Muscle layer of duodenum (tissue), 2 donors: ENCODE data around the gene BATF.
A peak's percentile ranks its signal among the peaks of the same experiment; 100 is the strongest.
"Not testable (repeated sequence)": the region's sequence is repeated elsewhere in the genome, so short reads cannot be mapped to it uniquely, and the experiment has no call there.

Experiments
- H3K27ac ChIP-seq: one replicate; pipeline ENCODE4 v1.7.0; 2013; ENCODE audit warnings: mild to moderate bottlenecking, low read length
- H3K27me3 ChIP-seq: one replicate; pipeline ENCODE4 v1.7.0; 2013; ENCODE audit warnings: low read depth, mild to moderate bottlenecking, control low read depth, low read length
- H3K36me3 ChIP-seq, 2 donors: one replicate each; pipeline ENCODE4 v1.7.0; 2013; ENCODE audit warnings: low read length in 2 of 2, control low read depth in 1 of 2, mild to moderate bottlenecking in 1 of 2; ENCODE audit not compliant: insufficient read depth in 2 of 2, control insufficient read depth in 1 of 2
- H3K4me1 ChIP-seq, 2 donors: one replicate each; pipeline ENCODE4 v1.7.0; 2013; ENCODE audit warnings: low read length in 2 of 2, mild to moderate bottlenecking in 2 of 2, control low read depth in 1 of 2, moderate library complexity in 1 of 2; ENCODE audit not compliant: insufficient read depth in 2 of 2, control insufficient read depth in 1 of 2
- H3K4me3 ChIP-seq, 2 donors: one replicate each; pipeline ENCODE4 v1.7.0; 2013; ENCODE audit warnings: low read length in 2 of 2, low read depth in 1 of 2, mild to moderate bottlenecking in 1 of 2
- H3K9me3 ChIP-seq, 2 donors: one replicate each; pipeline ENCODE4 v1.7.0; 2013; ENCODE audit warnings: low read length in 2 of 2, control low read depth in 1 of 2, mild to moderate bottlenecking in 1 of 2; ENCODE audit not compliant: control insufficient read depth in 1 of 2
- donor health status: healthy.

Gene BATF, protein sequence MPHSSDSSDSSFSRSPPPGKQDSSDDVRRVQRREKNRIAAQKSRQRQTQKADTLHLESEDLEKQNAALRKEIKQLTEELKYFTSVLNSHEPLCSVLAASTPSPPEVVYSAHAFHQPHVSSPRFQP

DNA sequence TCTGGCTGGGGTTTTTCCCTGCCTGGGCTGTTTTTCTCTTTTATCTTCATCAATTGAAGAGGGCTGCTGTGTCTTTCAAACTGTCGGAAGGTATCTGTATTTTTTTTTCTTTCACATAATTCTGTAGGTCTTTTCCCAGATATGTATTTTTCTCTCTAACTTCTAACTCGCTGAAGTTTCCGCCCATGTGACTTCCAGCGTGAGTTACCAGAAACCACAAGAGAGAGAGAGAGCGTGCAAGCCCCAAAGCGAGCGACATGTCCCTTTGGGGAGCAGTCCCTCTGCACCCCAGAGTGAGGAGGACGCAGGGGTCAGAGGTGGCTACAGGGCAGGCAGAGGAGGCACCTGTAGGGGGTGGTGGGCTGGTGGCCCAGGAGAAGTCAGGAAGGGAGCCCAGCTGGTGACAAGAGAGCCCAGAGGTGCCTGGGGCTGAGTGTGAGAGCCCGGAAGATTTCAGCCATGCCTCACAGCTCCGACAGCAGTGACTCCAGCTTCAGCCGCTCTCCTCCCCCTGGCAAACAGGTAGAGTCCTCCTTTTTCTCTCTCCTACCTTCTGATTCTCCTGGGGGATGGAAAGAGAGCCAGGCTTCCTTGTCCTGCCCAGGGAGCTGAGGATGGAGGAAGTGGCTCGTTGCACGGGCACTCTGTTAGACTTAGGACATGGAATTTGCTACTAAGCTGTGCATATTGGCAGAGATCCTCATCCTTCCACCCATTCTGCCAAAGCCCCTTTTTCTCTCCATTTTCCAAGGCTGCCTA is at the start of gene BATF:
Gene BATF, plus strand, starts transcription at position 246 of the 759 bp plus-strand sequence. Its CDS starts 214 bp downstream, at position 460.
- Histone ChIP-seq H3K27me3 (no peaks in the 10 kb centered on the region), H3K9me3 (no peaks in the 10 kb centered on the region), H3K36me3 (no peaks in the 10 kb centered on the region), H3K4me1 (no peaks in the 10 kb centered on the region), H3K4me3 (peak within 1 kb of the TSS; percentile 42 to 49), H3K27ac (peak within 1 kb of the TSS; percentile 62)

DNA sequence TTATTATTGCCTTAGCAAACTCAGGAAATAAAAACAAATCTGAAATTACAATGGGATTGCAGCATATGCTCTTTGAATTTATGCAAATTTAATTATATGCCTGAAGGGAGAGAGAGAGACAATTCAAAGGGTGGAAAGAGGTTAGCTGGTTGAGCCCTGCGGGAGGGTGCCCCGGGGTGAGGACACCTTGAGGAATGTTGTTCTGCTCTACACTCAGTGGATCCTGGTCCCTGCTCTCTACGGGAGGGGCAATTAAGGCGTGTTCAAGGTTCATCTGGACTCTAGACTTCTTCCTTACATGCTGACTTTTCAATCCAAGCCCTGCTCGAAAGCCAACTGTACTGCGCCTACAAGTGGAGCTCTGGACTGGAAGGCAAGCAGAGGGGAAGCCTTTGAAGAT is 48.1 kb upstream of the BATF start:
- not testable (repeated sequence) for H3K27me3 ChIP-seq, H3K4me3 ChIP-seq, H3K27ac ChIP-seq, H3K9me3 ChIP-seq
- Histone ChIP-seq H3K36me3 (peaks cover 29 to 40% of the 10 kb centered on the region in 2 donors), H3K4me1 (peaks cover 0 to 17% of the 10 kb centered on the region in 2 donors)

DNA sequence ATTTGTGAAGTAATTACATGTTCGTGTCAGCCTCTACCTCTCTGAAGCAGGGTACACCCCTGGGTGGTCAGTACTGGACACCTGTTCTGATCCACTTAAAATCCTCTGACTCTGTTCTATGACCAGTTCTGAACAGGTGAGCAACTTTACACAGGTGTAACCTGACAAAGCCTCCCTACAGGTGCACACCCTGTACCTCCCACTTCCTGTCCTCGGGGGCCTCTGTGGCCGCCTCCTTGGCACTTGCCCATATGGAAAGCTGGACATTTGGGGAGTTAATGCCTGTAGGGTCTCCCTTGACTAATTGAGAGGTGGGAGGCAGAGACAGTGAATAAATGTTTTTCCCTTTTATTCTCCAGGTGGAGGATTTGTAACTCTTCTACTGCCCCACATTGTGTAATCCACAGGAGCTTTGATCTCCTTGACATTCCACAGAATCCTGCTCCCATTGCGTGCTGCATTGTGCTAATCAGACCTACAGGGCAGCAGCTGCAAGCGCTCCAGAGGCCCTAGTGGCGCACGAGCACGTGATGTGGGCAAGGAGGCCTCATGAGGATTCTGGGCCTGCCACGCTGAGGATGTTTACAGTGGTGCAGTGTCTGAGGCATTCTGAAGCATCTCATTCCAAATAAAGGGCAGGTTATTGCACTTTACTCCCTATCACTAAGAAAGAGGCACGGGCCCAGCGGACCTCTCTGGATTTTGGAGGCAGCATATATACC is 45.8 kb upstream of the BATF start:
- H3K4me3 ChIP-seq = no peak overlapping the region

DNA sequence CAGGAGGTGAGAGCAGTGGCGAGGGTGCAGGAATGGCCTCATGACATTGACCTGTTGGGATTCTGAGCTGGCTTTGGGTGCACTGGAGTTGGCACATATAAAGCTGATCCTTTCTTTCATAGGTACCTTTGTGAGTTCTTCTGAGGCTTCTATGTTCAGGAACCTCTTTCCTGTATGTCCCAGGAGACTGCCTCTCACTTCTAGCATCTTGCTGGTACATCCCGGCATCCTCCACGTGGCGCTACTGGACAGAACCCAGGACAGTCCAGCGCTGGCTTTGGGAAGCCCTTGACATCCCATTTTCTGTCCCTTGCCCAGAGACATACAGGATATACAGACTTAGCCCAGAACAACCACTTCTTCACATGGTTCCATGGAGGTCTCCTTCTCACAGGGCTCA is 44.4 kb upstream of the BATF start:
- Histone ChIP-seq H3K27ac (no peak overlapping the region), H3K4me1 (peaks cover 0 to 13% of the 10 kb centered on the region in 2 donors), H3K9me3 (no peaks in the 10 kb centered on the region)

More for the DNA sequence above, 45.8 kb upstream of the BATF start:
- H3K4me1 ChIP-seq = peaks cover 0 to 13% of the 10 kb centered on the region in 2 donors
- peaks cover 16 to 18% of the 10 kb centered on the region in 2 donors for H3K36me3 ChIP-seq
- H3K27ac ChIP-seq = no peak overlapping the region
- no peaks in the 10 kb centered on the region for H3K27me3 ChIP-seq
- no peaks in the 10 kb centered on the region for H3K9me3 ChIP-seq

DNA sequence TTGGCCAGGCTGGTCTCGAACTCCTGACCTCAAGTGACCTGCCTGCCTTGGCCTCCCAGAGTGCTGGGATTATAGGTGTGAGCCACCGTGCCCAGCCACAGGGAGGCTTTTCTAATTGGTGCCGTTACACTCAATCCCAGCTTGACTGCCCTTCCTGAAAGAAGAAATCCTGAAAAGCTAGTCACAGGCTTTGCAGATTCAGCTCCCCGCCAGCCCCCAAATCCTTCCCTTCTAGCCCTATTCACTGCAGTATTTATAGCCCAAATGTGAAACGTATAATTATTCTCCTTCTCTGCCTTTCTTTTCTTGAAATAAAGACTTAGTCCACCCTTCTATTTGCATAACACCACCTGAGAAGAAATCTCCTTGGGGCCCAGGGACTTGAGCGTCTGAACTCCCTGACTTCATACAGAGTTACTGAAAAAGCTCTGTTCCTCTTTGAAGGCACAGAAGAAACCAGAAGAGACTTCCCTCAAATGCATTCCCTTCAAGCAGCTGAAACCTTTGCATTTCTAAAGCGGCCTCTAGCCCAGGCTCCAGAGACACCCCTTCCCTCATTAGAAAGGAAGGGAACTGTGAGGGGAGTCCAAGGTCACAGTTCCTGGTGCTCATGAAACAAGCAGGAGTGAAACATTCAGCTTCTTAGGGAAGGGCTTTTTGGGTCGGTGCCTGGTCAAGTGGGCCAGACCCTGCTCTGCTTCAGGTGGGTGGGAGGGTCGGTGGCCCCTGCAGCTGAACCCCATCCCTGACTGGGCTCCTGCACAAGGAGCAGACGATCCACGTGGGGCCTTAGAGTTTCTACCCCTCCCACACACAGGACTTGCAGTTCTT is 42.3 kb upstream of the BATF start:
- no peaks in the 10 kb centered on the region for H3K9me3 ChIP-seq

More for the DNA sequence above, 44.4 kb upstream of the BATF start:
- H3K4me3 ChIP-seq = no peak overlapping the region
- H3K36me3 ChIP-seq = peaks cover 2 to 9% of the 10 kb centered on the region in 2 donors
- H3K27me3 ChIP-seq = no peaks in the 10 kb centered on the region

DNA sequence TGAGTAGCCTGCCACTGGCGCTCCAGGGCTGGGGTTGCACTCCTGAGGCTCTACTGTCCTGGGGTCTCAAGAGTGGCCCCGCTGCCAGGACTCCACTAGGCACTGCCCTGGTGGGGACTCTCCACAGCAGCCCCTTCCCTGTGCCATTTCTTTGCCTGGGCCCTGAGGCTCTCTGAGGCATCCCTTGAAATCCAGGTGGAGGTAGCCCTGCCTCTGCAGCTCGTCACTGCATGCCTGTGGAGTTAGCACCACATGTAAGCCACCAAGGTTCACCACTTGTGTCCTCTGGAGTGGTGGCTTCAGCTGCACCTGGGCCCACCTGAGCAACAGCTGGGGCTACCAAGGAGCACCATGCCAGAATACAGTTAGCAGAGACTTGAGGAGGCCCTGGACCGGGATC is 39.9 kb upstream of the BATF start:
- Histone ChIP-seq H3K27me3 (no peaks in the 10 kb centered on the region), H3K9me3 (no peaks in the 10 kb centered on the region), H3K4me3 (no peak overlapping the region), H3K36me3 (no peaks in the 10 kb centered on the region), H3K4me1 (peaks cover 0 to 4% of the 10 kb centered on the region in 2 donors), H3K27ac (no peak overlapping the region)

More for the DNA sequence above, 42.3 kb upstream of the BATF start:
- peaks cover 0 to 13% of the 10 kb centered on the region in 2 donors for H3K4me1 ChIP-seq
- peaks cover 0 to 9% of the 10 kb centered on the region in 2 donors for H3K36me3 ChIP-seq
- H3K27me3 ChIP-seq = no peaks in the 10 kb centered on the region
- H3K4me3 ChIP-seq = no peak overlapping the region
- no peak overlapping the region for H3K27ac ChIP-seq

DNA sequence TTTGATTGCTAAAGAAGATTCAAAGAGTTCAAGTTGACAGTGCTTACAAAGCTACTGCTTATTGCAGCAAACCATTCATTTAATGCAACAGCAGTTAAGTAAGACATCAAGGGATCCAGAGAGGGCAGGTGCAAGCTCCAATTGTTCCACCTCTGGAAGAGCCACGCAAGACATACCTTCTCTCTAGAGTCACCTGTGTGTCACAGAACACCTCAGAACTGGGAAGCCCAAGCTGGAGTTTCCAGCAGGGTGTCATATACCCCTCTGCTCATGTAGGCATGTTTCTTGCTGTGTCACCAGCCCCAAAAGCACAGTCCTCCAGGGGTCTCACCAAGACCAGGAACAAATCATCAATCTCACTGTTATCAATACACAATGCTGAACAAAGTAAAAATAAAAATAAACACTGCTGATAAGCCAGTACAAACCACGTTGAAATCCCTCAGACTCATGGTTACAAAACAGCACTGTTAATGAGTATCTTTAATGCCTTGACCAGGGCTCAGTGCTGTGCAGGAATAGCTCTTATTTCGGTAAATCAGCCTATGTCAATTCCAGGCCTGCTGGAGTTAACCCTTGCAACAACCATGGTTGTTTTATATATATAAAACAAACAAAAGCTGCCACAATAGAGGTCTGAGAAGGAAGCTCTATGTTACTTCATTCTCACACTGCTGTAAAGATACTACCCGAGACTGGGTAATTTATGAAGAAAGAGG is 37.4 kb upstream of the BATF start:
- Histone ChIP-seq H3K4me3 (no peak overlapping the region), H3K9me3 (no peaks in the 10 kb centered on the region)

DNA sequence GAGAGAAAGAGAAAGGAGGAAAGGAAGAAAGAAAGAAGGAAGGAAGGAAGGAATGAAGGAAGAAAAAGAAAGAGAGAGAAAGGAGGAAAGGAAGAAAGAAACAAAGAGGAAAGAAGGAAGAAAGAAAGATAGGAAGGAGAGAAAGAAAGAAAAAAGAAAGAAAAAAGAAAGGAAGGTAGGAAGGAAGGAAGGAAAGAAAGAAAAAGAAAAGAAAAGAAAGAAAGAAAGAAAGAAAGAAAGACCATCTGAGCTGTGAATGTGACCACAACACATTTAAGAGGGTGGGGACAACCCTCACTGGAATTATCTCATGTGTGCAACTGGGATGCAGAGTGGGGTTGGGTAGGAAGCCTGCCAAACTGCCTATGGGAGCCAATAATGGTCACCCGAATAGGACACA is 36.0 kb upstream of the BATF start:
- Histone ChIP-seq H3K27ac (no peak overlapping the region), H3K4me3 (no peak overlapping the region), H3K9me3 (no peaks in the 10 kb centered on the region), H3K27me3 (no peaks in the 10 kb centered on the region), H3K4me1 (no peaks in the 10 kb centered on the region), H3K36me3 (no peaks in the 10 kb centered on the region)

More for the DNA sequence above, 37.4 kb upstream of the BATF start:
- H3K27me3 ChIP-seq = no peaks in the 10 kb centered on the region
- H3K27ac ChIP-seq = no peak overlapping the region
- H3K4me1 ChIP-seq = peaks cover 0 to 4% of the 10 kb centered on the region in 2 donors
- no peaks in the 10 kb centered on the region for H3K36me3 ChIP-seq

DNA sequence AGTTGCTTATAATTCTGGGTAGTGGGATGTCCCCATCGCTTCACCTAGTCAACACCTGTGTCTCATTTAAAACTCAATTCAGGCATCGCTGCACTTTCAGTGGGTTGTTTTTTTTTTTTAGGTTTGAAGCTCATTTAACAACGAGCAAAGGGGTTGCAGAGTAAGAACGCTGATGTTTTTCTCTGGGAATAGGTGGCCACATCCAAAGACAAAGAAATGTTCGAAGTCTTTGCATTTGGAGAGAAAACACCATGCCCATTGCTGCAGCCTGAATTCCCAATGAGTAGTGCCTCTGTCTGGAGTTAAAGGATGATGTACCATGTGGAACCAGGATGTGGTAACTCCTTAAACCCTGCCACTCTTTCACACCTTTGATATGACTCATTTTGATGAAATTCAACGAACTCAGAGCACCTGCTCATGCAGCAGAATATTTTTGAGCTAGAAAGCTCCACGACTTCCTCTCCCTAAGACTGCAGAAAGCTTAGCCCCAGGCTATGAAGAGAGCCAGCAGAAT is 35.1 kb upstream of the BATF start:
- Histone ChIP-seq H3K36me3 (no peaks in the 10 kb centered on the region), H3K27me3 (no peaks in the 10 kb centered on the region)

DNA sequence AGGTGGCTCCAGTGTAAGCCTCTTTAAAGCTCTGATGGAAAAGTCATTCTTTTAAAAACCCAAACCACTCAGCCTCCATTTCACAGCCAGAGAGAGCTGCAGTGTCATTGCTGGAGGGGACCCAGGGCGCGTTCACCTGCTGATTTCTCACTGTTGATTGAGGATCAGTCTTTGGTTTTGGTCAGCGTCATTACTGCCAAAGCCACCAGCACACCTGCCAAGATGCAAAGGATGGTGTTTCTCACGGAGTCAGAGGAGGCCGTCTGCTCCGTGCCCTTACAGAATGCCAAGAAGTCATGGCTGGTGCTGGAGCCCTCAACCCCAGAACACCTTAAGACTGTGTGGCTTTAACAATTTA is 32.8 kb upstream of the BATF start:
- Histone ChIP-seq H3K9me3 (no peaks in the 10 kb centered on the region), H3K4me3 (no peak overlapping the region), H3K27ac (no peak overlapping the region), H3K36me3 (no peaks in the 10 kb centered on the region), H3K4me1 (no peaks in the 10 kb centered on the region), H3K27me3 (no peaks in the 10 kb centered on the region)

More for the DNA sequence above, 35.1 kb upstream of the BATF start:
- no peaks in the 10 kb centered on the region for H3K9me3 ChIP-seq
- no peak overlapping the region for H3K4me3 ChIP-seq
- H3K4me1 ChIP-seq = no peaks in the 10 kb centered on the region
- no peak overlapping the region for H3K27ac ChIP-seq
